Transverse colon (tissue), 4 donors: ENCODE data around the gene ARHGEF11. TPM values are rescaled to one million over a fixed set of nuclear protein-coding genes. Genes with fewer than 3 reads are reported as not detected.

Experiments used
- DNase-seq: peaks from one replicate; pipeline ENCODE4 v3.0.0-alpha.2; 2019
- H3K27ac ChIP-seq, 4 donors: fragments of 200-600 bp; sonication (generic); 2 replicates each; pipeline ENCODE4 v1.5.1; 2016 to 2018; ENCODE audit warnings: inconsistent platforms in 4 of 4
- H3K27me3 ChIP-seq: fragments of 200-600 bp; sonication (generic); 2 replicates; pipeline ENCODE4 v1.5.1; 2017; ENCODE audit warnings: inconsistent platforms
- H3K36me3 ChIP-seq, 4 donors: fragments of 200-600 bp; sonication (generic); 2 replicates each; pipeline ENCODE4 v1.5.1; 2017 to 2019; ENCODE audit warnings: inconsistent platforms in 4 of 4
- H3K4me1 ChIP-seq, 4 donors: fragments of 200-600 bp; sonication (generic); 2 replicates each; pipeline ENCODE4 v1.5.1; 2017 to 2020; ENCODE audit warnings: inconsistent platforms in 4 of 4
- H3K4me3 ChIP-seq, 4 donors: fragments of 200-600 bp; sonication (generic); 1 replicate in 1 of 4; 2 replicates in 3 of 4; pipeline versions ENCODE4 v1.5.1 to v1.6.1; 2017 to 2019; ENCODE audit warnings: inconsistent platforms in 4 of 4
- H3K9me3 ChIP-seq, 2 donors: fragments of 200-600 bp; sonication (generic); 2 replicates each; pipeline ENCODE4 v1.5.1; 2017 to 2019; ENCODE audit warnings: inconsistent platforms in 2 of 2
- CTCF ChIP-seq, 5 experiments: fragments of 200-600 bp in 3 of 5; fragments of 450-650 bp in 2 of 5; sonication (generic) in 3 of 5; IDR thresholded peaks; 1 replicate in 2 of 5; 2 replicates in 3 of 5; pipeline ENCODE4 v1.5.1; 2016 to 2017; ENCODE audit warnings: antibody characterized with exemption in 5 of 5, inconsistent platforms in 3 of 5, mild to moderate bottlenecking in 2 of 5, moderate library complexity in 1 of 5
- EP300 ChIP-seq: sonication (generic); formaldehyde crosslinking; IDR thresholded peaks from one replicate; pipeline ENCODE4 v1.6.1; 2017; ENCODE audit warnings: antibody characterized with exemption, low read depth
- POLR2A ChIP-seq: fragments of 450-650 bp; IDR thresholded peaks from one replicate; pipeline ENCODE4 v1.6.1; 2016; ENCODE audit warnings: antibody characterized with exemption, mild to moderate bottlenecking, moderate library complexity
- POLR2AphosphoS5 ChIP-seq, 3 donors: sonication (generic); formaldehyde crosslinking; IDR thresholded peaks; one replicate each; pipeline ENCODE4 v1.6.1; 2016; ENCODE audit warnings: antibody characterized with exemption in 3 of 3
- WGBS, 2 donors: methylation state at CpG; one replicate each; pipeline ENCODE4 v1.1.5; 2018; ENCODE audit warnings: low coverage in 1 of 2; 5-methylcytosine and 5-hydroxymethylcytosine counted together
- in situ Hi-C, 4 donors: fragments of 200-750 bp; cut with MboI; loops; one replicate each; pipeline versions ENCODE4 v1.15.0 to v1.15.1; 2017; ENCODE audit warnings: low sequenced_read_pairs in 3 of 4, low pct_ligation_motif_present in 1 of 4, low pct_unique_long_range_greater_than_20kb in 1 of 4
- intact Hi-C: fragments of 100-400 bp; cut with DNase I; formaldehyde crosslinking; loops from one replicate; pipeline ENCODE4 v1.15.1; 2023; ENCODE audit warnings: low total_unique reads
- total RNA-seq, 4 donors: library from RNA; depleted of rRNA; stranded (reverse); fragments of >200 nt; gene quantifications; one replicate each; pipeline ENCODE4 v1.1.0, GENCODE V29; 2016

The ARHGEF11 gene
- total RNA-seq, 4 donors from 2014 or later: 52.6 to 82.8 (median 62.1) TPM

DNA sequence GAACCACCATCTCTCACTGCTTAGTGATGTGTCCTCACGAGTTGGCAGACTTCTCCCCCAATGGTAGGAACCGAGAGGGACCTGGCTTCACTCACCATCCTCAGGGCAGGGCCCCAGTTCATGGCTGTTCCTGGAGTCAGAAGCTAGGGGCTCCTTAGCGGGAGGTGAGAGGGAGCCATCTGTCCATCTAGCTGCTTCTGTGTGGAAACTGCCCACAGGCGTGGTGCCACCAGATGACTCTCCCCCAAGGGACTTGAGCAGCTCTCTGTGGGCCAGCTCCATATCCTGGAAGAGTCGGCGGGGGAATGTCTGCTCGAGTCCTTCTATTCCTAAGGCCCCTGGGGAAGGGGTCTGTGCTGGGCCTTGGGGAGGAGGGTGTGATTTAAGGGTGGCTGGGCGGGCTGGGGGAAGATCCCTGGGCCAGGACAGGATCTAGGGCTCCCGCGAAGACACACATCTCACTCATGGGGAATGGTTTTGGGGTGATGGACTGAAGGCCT is 108.8 kb downstream of the ARHGEF11 start:
- no peak for DNase-seq
- Histone ChIP-seq H3K27ac (no peak overlapping the region), H3K4me1 (peaks cover 0 to 3% (median under 1%) of the 10 kb centered on the region in 4 donors), H3K27me3 (no peaks in the 10 kb centered on the region), H3K36me3 (peaks cover 0 to 16% (median 3%) of the 10 kb centered on the region in 4 donors), H3K4me3 (no peak overlapping the region), H3K9me3 (no peaks in the 10 kb centered on the region)
- in situ Hi-C loops: loop anchor here in 1 of 4 donors (10.0 kb wide), 1 partner anchor 138 kb away; no protein-coding TSS in a partner anchor
- 87% methylated on average over 9 of the region's 10 CpGs; no CpG with 5 or more reads in 1 of the 2 donors for WGBS, 2 donors
- TF ChIP-seq CTCF (IDR thresholded peaks at IDR 0.05) (no peak), POLR2A (no peak), EP300 (no peak), POLR2AphosphoS5 (IDR thresholded peaks at IDR 0.05) (no peak)
- intact Hi-C loops: no loop called here

DNA sequence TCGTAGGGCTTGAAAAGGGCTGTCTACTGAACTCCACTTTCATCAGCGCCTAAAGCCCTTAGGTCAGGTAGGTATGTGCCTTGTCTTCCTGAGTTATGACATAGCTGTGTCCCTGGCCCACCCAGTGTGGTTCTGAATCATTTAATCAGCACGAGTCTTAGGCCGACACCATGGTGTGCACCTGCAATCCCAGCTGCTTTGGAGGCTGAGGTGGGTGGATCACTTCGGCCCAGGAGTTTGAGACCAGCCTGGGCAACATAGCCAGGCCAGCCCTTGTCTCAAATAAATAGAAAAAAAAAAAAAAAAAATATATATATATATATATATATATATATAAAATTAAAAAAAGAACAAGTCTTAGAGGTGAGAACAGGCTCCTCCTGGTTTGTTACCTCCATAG is 109.4 kb downstream of the ARHGEF11 start:
- H3K27ac ChIP-seq: no peak overlapping the region
- no peaks in the 10 kb centered on the region for H3K9me3 ChIP-seq
- DNase-seq: no peak
- in situ Hi-C loops: loop anchor here in 1 of 4 donors (10.0 kb wide), 1 partner anchor 139 kb away; no protein-coding TSS in a partner anchor
- WGBS, 2 donors: 80 to 91% methylated on average over 1 to 5 of the region's 5 CpGs
- intact Hi-C loops: no loop called here
- H3K27me3 ChIP-seq: no peaks in the 10 kb centered on the region
- TF ChIP-seq CTCF (IDR thresholded peaks at IDR 0.05) (no peak), POLR2A (no peak), EP300 (no peak), POLR2AphosphoS5 (IDR thresholded peaks at IDR 0.05) (no peak)
- peaks cover 0 to 14% (median 3%) of the 10 kb centered on the region in 4 donors for H3K36me3 ChIP-seq
- no peak overlapping the region for H3K4me3 ChIP-seq
- H3K4me1 ChIP-seq: peaks cover 0 to 6% (median 2%) of the 10 kb centered on the region in 4 donors

- Histone ChIP-seq H3K27me3 (peaks cover 5% of the 10 kb centered on the region), H3K4me3 (no peak overlapping the region), H3K4me1 (peaks cover 0 to 10% (median 2%) of the 10 kb centered on the region in 4 donors), H3K36me3 (peaks cover 0 to 9% (median 3%) of the 10 kb centered on the region in 4 donors), H3K27ac (no peak overlapping the region), H3K9me3 (no peaks in the 10 kb centered on the region)
- no peak for DNase-seq
- 83 to 86% methylated on average over 8 to 17 of the region's 17 CpGs for whole genome bisulfite sequencing, 2 donors
- intact Hi-C loops: no loop called here
- TF ChIP-seq CTCF (IDR thresholded peaks at IDR 0.05): no peak
- no peak for TF ChIP-seq EP300
- TF ChIP-seq POLR2AphosphoS5 (IDR thresholded peaks at IDR 0.05): no peak
- no peak for TF ChIP-seq POLR2A
- in situ Hi-C loops: loop anchor here in 1 of 4 donors (10.0 kb wide), 1 partner anchor 139 kb away; no protein-coding TSS in a partner anchor
Measured at GRCh38 chr1:156935505-156936128, 109.9 kb downstream of the ARHGEF11 start.

DNA sequence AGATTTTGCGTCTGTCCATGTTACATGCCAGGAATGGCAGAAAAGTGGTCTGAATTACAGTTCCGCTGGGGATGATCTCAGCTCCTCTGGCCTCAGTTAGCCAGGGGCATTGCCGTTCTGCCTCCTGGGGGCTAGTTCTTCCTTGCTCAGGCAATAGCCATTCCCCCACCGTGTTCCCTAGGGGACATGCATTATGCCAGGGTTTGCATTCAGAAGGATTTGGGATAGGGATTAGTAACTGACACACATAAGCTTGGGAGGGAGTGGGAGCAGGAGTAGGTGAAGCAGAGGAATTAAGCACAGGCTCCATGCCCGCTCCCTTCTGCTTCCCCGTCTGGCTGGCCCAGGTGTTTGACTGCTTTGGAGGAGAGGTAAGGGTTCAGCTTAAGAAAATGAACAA is 112.4 kb downstream of the ARHGEF11 start:
- no peak overlapping the region for H3K4me3 ChIP-seq
- TF ChIP-seq POLR2A: no peak
- no peak for TF ChIP-seq EP300
- TF ChIP-seq POLR2AphosphoS5 (IDR thresholded peaks at IDR 0.05): no peak
- TF ChIP-seq CTCF (IDR thresholded peaks at IDR 0.05): no peak
- in situ Hi-C loops (loop anchor here in 1 of 4 donors (10.0 kb wide), 1 partner anchor 142 kb away; no protein-coding TSS in a partner anchor), intact Hi-C loops (no loop called here)
- peaks cover 27% of the 10 kb centered on the region for H3K27me3 ChIP-seq
- DNase-seq: no peak
- H3K4me1 ChIP-seq: peaks cover 0 to 10% (median 2%) of the 10 kb centered on the region in 4 donors
- no peaks in the 10 kb centered on the region for H3K9me3 ChIP-seq
- H3K36me3 ChIP-seq: peaks cover 0 to 5% (median 0%) of the 10 kb centered on the region in 4 donors
- no peak overlapping the region for H3K27ac ChIP-seq
- 60 to 81% methylated on average over 1 to 6 of the region's 6 CpGs for WGBS, 2 donors
